K562 (cell line): ENCODE measurements around the gene PRICKLE3. TPM values are rescaled to one million over a fixed set of nuclear protein-coding genes. Genes with fewer than 3 reads are reported as not detected.

ENCODE experiments used
- BRD9 ChIP-seq: fragments of 450-650 bp; IDR thresholded peaks from 2 replicates; pipeline ENCODE4 v1.6.1; 2018; ENCODE audit warnings: low read depth; ENCODE audit not compliant: partially characterized antibody
- ETV1 ChIP-seq: fragments of 450-650 bp; conservative IDR thresholded peaks from 2 replicates; pipeline ENCODE4 v1.6.1; 2016; ENCODE audit warnings: missing genetic modification characterization, control low read depth, low read depth, missing compliant biosample characterization
- HMGN3 ChIP-seq: IDR thresholded peaks from 2 replicates; pipeline ENCODE4 v1.6.1; 2011; ENCODE audit warnings: borderline replicate concordance, low read depth, mild to moderate bottlenecking, mixed read lengths, low read length; ENCODE audit not compliant: insufficient read length; ENCODE audit errors: extremely low read depth
- ILF3 ChIP-seq: fragments of 450-650 bp; IDR thresholded peaks from 2 replicates; pipeline ENCODE4 v1.6.1; 2018; ENCODE audit warnings: antibody characterized with exemption, mild to moderate bottlenecking, moderate library complexity, borderline replicate concordance
- KLF1 ChIP-seq: fragments of 450-650 bp; IDR thresholded peaks from 2 replicates; pipeline ENCODE4 v1.6.1; 2016; ENCODE audit warnings: missing genetic modification characterization, missing compliant biosample characterization
- MEF2A ChIP-seq: IDR thresholded peaks from 2 replicates; pipeline ENCODE4 v1.6.1; 2011; ENCODE audit warnings: low read depth, mild to moderate bottlenecking, low read length, moderate library complexity; ENCODE audit not compliant: control insufficient read depth
- PRPF4 ChIP-seq: fragments of 200-400 bp; formaldehyde crosslinking; IDR thresholded peaks from one replicate; pipeline ENCODE4 v1.6.1; 2017; ENCODE audit warnings: low read length, low read depth, mild to moderate bottlenecking; ENCODE audit not compliant: insufficient read depth, poor library complexity, severe bottlenecking
- PTRF ChIP-seq: fragments of 450-650 bp; IDR thresholded peaks from 2 replicates; pipeline ENCODE4 v1.6.1; 2016; ENCODE audit warnings: mild to moderate bottlenecking, missing genetic modification characterization, missing compliant biosample characterization
- RNF2 ChIP-seq: sonication (generic); IDR thresholded peaks from 2 replicates; pipeline ENCODE4 v1.6.1; 2016
- RNF219 ChIP-seq: fragments of 250-450 bp; sonication (Bioruptor Pico); IDR thresholded peaks from 2 replicates; pipeline ENCODE4 v1.5.0; 2022; ENCODE audit warnings: mild to moderate bottlenecking
- SMARCE1 ChIP-seq: fragments of 450-650 bp; IDR thresholded peaks from 2 replicates; pipeline ENCODE4 v1.7.1; 2016; ENCODE audit warnings: mild to moderate bottlenecking
- TCF7 ChIP-seq: sonication (generic); IDR thresholded peaks from 2 replicates; pipeline ENCODE4 v1.6.1; 2016; ENCODE audit warnings: antibody characterized with exemption, borderline replicate concordance
- ZNF274 ChIP-seq: IDR thresholded peaks from 2 replicates; pipeline ENCODE4 v1.6.1; 2011; ENCODE audit warnings: low read depth, mild to moderate bottlenecking, low read length, moderate library complexity, borderline replicate concordance
- ZNF282 ChIP-seq: sonication (generic); formaldehyde crosslinking; IDR thresholded peaks from 2 replicates; pipeline ENCODE4 v1.8.1; 2023; ENCODE audit warnings: missing genetic modification reagents
- ZNF408 ChIP-seq: fragments of 250-450 bp; sonication (Bioruptor Pico); IDR thresholded peaks from 2 replicates; pipeline ENCODE4 v1.4.0; 2020; ENCODE audit warnings: low read depth, mild to moderate bottlenecking, moderate library complexity
- ZNF696 ChIP-seq: fragments of 250-450 bp; sonication (Bioruptor Pico); conservative IDR thresholded peaks from 2 replicates; pipeline ENCODE4 v1.4.0; 2020; ENCODE audit warnings: mild to moderate bottlenecking, moderate library complexity
- polyA plus RNA-seq, 8 experiments: library from polyadenylated mRNA; depleted of rRNA in 4 of 8; stranded (reverse) in 5 of 8; unstranded in 3 of 8; fragments of >200 nt; fragmentation: Nextera tagmentation in 2 of 8; fragmentation: Illumina TruSeq in 1 of 8; extraction: Ambion mirVana in 2 of 8; extraction: Trizol in 1 of 8; gene quantifications; 2 replicates each; pipeline versions ENCODE4 v1.2.1 to v1.2.3, GENCODE V29; 2011 to 2014; ENCODE audit warnings: inconsistent platforms in 1 of 8, missing spikeins in 1 of 8
- total RNA-seq, 7 experiments: library from RNA; depleted of rRNA in 6 of 7; stranded (reverse); fragments of >200 nt in 6 of 7; fragmentation: Illumina TruSeq in 2 of 7; extraction: Trizol in 2 of 7; gene quantifications; 2 replicates each; pipeline versions ENCODE4 v1.2.1 to v1.2.3, GENCODE V29; 2011 to 2021; ENCODE audit warnings: low replicate concordance in 1 of 7
- TF ChIP-seq, protein P1 (sequence below): sonication (generic); formaldehyde crosslinking; IDR thresholded peaks from 2 replicates; pipeline ENCODE4 v1.8.1; 2023; ENCODE audit warnings: mild to moderate bottlenecking, missing genetic modification reagents, moderate library complexity
- TF ChIP-seq, protein P2 (sequence below): fragments of 250-450 bp; sonication (Bioruptor Pico); IDR thresholded peaks from 2 replicates; pipeline ENCODE4 v1.4.0; 2020
- TF ChIP-seq, protein P3 (sequence below): fragments of 250-450 bp; sonication (Bioruptor Pico); IDR thresholded peaks from 2 replicates; pipeline ENCODE4 v1.5.0; 2021; ENCODE audit warnings: mild to moderate bottlenecking, borderline replicate concordance

PRICKLE3 gene
- total and polyA plus RNA-seq, 9 of the 15 experiments (the other 6 are each of a cell fraction or from before 2014, with no cell fraction given), result 1.1 to 44.3 (median 14.0) TPM

DNA sequence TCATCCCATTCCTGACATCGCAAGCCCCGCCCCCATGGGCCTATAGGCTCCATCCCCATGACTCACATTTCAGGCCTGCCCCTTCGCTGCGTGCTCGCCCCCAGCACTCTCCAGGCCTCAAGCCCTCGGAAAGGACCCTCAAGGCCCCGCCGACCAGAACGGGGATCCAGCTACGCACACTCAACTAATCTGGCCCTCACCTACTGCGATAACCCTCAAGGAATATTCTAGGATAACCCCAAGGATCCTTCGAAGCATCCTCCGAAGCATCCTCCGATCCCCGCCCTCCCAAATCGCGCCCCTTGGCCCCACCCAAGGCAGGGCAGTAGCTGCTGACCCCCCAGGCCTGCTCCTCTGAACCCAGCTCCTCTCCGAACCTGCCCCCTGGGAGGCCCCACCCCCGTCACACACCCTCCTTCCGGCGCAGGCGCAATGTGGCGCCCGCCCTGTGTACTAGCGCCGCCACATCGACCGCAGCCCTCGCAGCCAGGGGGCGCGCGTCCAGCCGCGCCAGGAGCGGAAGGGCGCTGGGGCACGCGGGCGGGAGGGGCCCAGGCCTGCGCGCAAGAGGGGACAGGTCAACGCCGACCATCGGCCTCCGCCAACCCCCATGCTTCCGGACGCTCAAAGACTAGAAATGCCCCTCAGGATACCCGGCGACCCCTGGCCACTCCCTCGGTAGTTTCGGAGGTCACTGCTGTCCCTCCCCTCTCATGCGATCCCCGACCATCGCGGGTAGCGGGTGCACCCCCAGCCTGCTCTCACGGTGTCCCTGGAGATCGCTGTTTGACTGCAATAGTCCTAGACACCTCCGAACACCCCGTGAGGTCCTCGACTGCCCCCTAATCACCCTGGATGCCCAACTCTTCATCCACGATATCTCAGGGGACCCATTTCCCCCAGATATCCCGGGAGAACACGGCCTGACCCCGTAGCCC lies 30.0 kb downstream of the PRICKLE3 start (continued):
- peak; percentile 45; the same call in 1 of the 2 replicates for TF ChIP-seq KLF1
- TF ChIP-seq ETV1 (tag), result no peak; the same call in 1 of the 2 replicates
- peak; percentile 84 for TF ChIP-seq RNF2
- TF ChIP-seq TCF7, result no peak
- TF ChIP-seq HMGN3, result peak; percentile 77
- TF ChIP-seq PRPF4, result no peak
- no peak for TF ChIP-seq ZNF696
- no peak for TF ChIP-seq PTRF (tag)
- TF ChIP-seq SMARCE1, result 0 out of 2 replicates have a peak, but pooled peaks have one; percentile 48
- TF ChIP-seq, protein P1, sequence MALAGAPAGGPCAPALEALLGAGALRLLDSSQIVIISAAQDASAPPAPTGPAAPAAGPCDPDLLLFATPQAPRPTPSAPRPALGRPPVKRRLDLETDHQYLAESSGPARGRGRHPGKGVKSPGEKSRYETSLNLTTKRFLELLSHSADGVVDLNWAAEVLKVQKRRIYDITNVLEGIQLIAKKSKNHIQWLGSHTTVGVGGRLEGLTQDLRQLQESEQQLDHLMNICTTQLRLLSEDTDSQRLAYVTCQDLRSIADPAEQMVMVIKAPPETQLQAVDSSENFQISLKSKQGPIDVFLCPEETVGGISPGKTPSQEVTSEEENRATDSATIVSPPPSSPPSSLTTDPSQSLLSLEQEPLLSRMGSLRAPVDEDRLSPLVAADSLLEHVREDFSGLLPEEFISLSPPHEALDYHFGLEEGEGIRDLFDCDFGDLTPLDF (CRISPR knock-in tag), result 0 out of 2 replicates have a peak, but pooled peaks have one; percentile 77
- TF ChIP-seq, protein P2, sequence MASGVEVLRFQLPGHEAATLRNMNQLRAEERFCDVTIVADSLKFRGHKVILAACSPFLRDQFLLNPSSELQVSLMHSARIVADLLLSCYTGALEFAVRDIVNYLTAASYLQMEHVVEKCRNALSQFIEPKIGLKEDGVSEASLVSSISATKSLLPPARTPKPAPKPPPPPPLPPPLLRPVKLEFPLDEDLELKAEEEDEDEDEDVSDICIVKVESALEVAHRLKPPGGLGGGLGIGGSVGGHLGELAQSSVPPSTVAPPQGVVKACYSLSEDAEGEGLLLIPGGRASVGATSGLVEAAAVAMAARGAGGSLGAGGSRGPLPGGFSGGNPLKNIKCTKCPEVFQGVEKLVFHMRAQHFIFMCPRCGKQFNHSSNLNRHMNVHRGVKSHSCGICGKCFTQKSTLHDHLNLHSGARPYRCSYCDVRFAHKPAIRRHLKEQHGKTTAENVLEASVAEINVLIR, result no peak
- no peak for TF ChIP-seq ZNF408 (CRISPR knock-in tag)
- TF ChIP-seq RNF219 (CRISPR knock-in tag), result no peak
- no peak for TF ChIP-seq ZNF274
- TF ChIP-seq ZNF282, result no peak; the same call in 1 of the 2 replicates
- TF ChIP-seq ILF3, result no peak
- no peak for TF ChIP-seq BRD9
- TF ChIP-seq, protein P3, sequence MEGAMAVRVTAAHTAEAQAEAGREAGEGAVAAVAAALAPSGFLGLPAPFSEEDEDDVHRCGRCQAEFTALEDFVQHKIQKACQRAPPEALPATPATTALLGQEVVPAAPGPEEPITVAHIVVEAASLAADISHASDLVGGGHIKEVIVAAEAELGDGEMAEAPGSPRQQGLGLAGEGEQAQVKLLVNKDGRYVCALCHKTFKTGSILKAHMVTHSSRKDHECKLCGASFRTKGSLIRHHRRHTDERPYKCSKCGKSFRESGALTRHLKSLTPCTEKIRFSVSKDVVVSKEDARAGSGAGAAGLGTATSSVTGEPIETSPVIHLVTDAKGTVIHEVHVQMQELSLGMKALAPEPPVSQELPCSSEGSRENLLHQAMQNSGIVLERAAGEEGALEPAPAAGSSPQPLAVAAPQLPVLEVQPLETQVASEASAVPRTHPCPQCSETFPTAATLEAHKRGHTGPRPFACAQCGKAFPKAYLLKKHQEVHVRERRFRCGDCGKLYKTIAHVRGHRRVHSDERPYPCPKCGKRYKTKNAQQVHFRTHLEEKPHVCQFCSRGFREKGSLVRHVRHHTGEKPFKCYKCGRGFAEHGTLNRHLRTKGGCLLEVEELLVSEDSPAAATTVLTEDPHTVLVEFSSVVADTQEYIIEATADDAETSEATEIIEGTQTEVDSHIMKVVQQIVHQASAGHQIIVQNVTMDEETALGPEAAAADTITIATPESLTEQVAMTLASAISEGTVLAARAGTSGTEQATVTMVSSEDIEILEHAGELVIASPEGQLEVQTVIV (CRISPR knock-in tag), result no peak
- TF ChIP-seq MEF2A, result no peak
